GM12801 (cell line): ENCODE results near the gene CHST3.

Experiments
- TF ChIP-seq, protein P1 (sequence below): IDR thresholded peaks from one replicate; pipeline ENCODE4 v1.5.1; 2011; ENCODE audit warnings: control low read depth; ENCODE audit not compliant: insufficient read length; ENCODE audit errors: extremely low read depth

The CHST3 gene

DNA sequence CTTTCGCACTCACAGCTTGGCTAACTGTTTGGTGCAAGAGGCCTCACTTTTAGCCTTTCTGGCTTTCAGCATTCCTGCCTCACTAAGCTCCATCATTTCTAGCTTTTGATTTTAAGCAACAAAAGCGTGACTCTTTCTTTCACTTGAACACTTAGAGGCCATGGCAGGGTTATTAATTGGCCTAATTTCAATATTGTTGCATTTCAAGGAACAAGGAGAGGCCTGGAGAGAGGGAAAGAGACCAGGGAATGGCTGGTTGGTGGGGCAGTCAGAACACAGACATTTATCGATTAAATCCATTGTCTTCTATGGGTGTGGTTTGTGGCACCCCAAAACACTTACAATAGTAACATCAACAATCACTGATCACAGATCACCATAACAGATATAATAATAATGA, 31.3 kb downstream of the CHST3 start:
- TF ChIP-seq, protein P1, sequence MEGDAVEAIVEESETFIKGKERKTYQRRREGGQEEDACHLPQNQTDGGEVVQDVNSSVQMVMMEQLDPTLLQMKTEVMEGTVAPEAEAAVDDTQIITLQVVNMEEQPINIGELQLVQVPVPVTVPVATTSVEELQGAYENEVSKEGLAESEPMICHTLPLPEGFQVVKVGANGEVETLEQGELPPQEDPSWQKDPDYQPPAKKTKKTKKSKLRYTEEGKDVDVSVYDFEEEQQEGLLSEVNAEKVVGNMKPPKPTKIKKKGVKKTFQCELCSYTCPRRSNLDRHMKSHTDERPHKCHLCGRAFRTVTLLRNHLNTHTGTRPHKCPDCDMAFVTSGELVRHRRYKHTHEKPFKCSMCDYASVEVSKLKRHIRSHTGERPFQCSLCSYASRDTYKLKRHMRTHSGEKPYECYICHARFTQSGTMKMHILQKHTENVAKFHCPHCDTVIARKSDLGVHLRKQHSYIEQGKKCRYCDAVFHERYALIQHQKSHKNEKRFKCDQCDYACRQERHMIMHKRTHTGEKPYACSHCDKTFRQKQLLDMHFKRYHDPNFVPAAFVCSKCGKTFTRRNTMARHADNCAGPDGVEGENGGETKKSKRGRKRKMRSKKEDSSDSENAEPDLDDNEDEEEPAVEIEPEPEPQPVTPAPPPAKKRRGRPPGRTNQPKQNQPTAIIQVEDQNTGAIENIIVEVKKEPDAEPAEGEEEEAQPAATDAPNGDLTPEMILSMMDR, result no peak

DNA sequence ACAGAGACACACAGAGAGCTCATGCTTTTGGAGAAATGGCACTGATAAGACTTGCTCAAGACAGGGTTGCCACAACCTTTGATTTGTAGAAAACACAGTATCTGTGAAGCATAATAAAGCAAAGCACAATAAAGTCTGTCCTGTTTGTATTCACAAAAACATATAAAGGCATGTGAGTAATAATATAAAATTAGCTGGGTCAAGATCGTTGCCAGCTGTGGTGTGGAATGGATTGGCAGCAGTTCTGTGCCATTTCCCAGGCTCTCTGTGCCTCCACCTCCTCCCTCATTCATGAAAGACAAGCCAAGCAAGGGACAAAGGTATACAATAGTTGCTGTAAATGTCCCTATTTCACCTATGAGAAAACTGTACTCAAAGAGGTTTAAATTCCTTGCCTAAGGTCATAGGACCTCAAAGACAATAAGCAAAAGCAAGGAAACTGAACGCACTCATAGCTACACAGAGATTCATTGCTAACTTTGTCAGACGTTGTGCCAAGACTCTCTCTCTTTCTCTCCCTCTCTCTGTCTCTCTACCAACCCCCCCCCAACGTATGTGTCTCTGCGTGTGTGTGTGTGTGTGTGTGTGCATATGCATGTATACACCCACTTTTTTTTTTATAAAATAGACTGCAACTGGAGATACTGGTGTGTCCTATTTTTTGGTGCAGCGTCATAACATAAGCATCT, 31.8 kb downstream of the CHST3 start:
- TF ChIP-seq, protein P1, result no peak

DNA sequence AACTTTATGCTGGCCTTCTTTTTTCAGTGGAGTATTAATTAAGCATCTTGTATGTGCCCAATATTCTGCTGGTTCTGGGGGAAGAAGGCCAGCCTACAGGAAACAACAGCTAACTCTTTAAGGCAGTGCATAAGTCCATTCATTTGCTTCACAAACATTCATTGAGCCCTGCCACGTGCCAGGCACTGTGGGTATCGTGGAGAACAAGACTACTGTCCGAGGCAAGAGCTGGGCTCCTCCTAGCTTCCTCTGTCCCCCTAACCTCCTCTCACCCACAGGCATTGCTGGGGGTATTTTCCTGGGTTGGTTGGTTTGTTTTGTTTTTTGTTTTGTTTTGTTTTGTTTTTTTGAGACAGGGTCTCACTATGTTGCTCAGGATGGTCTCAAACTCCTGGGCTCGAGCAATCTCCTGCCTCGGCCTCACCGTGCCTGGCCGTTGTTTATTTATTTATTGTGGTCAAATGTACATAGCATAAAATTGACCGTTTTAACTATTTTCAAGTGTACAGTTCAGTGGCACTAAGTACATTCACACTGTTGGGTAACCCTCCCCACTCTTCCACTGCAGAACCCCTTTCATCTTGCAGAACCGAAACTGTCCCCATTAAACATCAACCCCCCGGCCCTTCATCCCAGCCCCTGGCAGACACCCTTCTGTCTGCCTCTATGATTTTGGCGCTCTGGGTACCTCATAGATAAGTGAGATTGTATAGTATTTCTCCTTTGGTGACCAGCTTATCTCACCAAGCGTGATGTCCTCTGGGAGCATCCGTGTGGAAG, 32.6 kb downstream of the CHST3 start:
- TF ChIP-seq, protein P1, result no peak

DNA sequence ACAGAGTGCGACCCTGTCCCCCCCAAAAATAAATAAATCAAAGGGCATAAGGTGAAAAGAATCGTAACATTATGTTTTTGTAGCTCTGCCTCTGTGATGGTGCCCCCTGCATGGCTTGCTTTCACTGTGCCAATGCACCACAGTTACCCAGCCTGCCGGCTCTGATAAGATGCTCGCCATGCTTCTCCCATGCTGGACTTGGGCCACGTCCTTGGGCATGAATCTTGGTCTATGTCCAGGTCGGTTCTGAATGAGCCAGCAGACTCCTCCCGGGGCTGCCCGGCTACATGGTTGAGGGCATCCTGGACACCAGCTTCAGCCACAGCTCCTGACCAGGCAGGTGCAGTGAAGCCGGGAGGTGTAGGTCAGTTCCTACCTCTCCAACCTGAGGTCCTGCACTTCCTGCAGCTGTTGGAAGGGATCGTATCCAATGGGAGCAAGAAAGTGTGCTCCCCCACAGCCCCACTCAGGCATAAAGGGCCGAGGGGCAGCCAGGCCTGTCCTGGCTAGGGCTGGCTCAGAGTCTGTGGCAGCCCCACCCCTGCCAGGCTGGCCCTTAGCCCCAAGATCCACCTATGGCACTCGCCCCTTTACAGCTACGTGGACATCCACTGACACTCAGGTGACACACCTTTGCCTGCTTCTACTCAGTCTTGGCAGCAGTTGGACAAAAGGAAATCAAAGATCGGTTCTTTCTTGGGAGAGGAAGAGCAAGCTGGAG, 34.1 kb downstream of the CHST3 start:
- TF ChIP-seq, protein P1, result no peak

DNA sequence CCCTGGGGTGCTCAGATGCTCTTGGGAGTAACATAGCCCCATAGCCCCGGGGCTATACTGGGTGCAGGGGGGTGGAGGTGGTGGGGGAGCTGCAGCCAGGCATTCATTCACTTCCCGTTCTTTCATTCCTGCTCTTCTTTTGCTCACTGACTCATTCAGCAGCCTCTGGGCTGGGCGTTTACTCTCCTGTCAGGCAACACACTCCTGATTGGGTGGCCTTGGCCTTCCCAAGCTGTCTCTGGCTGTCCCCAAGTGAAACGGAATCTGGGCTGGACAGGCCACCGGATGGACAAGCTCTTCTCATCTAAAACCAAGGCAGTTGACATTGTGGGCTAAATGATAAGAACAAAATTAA, 34.6 kb downstream of the CHST3 start:
- TF ChIP-seq, protein P1, result no peak

DNA sequence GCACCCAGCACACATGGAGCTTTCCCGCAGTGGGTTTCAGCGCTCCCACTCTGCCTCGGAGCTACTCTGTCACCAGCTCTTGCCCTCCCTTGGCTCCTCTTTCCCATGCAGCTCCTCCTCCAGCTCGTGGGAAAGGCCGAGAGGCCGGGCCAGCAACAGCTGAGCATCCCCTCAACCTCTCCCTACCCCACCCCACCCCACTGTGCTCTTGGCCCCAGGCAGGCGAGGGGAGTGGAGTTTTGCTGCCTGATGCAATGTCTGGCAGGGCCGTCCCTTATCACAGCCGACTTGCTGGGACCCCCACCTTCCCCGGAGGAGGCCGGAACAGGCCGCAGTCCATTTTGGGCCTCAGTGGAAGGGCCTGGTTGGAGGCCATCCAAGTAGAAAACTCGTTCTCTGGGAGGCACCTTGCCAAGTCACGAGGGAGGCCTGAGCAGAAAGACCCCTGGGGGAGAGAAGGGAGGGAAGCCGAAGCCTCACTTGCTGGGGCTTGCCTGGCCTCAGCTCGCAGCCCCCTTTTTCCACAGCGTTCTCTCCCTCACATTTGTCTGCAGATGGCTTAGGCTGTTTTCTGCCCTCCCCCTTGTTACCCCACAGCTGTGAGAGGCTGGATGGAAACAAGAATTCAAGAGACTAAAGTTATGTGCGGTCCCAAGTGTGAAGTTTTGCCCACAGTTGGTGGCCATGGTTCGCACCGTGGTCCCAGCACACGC, 35.3 kb downstream of the CHST3 start:
- TF ChIP-seq, protein P1, result no peak
